ENCODE results near the gene DGKE. TPM values are rescaled to one million over a fixed set of nuclear protein-coding genes. Genes with fewer than 3 reads are reported as not detected.

The DGKE gene
- total RNA-seq, 1 donor from 2014 or later = 8.4 TPM

- no peaks in the 10 kb centered on the region for H3K27me3 ChIP-seq (ENCODE audit: control insufficient read depth, insufficient read depth, low read length)
- no peak for TF ChIP-seq CTCF (IDR thresholded peaks at IDR 0.05; ENCODE audit: insufficient read depth, low read length, severe bottlenecking)
- DNase-seq (ENCODE audit: low read depth) (peak; percentile 54), FAIRE-seq (no peak)
- H3K4me3 ChIP-seq (ENCODE audit: low read depth, low read length) = no peak overlapping the region
- H3K36me3 ChIP-seq (ENCODE audit: control insufficient read depth, insufficient read depth, low read length) = no peaks in the 10 kb centered on the region
Observed at GRCh38 chr17:56867948-56868376, 34.0 kb downstream of the DGKE start.

- no peaks in the 10 kb centered on the region for H3K27me3 ChIP-seq (ENCODE audit: control insufficient read depth, insufficient read depth, low read length)
- H3K36me3 ChIP-seq (ENCODE audit: control insufficient read depth, insufficient read depth, low read length) = no peaks in the 10 kb centered on the region
- no peak for DNase-seq (ENCODE audit: low read depth)
- TF ChIP-seq CTCF (IDR thresholded peaks at IDR 0.05; ENCODE audit: insufficient read depth, low read length, severe bottlenecking) = no peak
- FAIRE-seq = no peak
- no peak overlapping the region for H3K4me3 ChIP-seq (ENCODE audit: low read depth, low read length)
Observed at GRCh38 chr17:56868716-56869115, 34.8 kb downstream of the DGKE start.

- FAIRE-seq (no peak), DNase-seq (ENCODE audit: low read depth) (no peak)
- Histone ChIP-seq H3K4me3 (ENCODE audit: low read depth, low read length) (no peak overlapping the region), H3K36me3 (ENCODE audit: control insufficient read depth, insufficient read depth, low read length) (no peaks in the 10 kb centered on the region), H3K27me3 (ENCODE audit: control insufficient read depth, insufficient read depth, low read length) (no peaks in the 10 kb centered on the region)
- TF ChIP-seq CTCF (IDR thresholded peaks at IDR 0.05; ENCODE audit: insufficient read depth, low read length, severe bottlenecking) = no peak
Observed at GRCh38 chr17:56870081-56870651, 36.2 kb downstream of the DGKE start.

GRCh38 chr17:56876766-56877179 is 42.8 kb downstream of the DGKE start:
- no peak overlapping the region for H3K4me3 ChIP-seq (ENCODE audit: low read depth, low read length)
- DNase-seq (ENCODE audit: low read depth) = no peak
- no peak for TF ChIP-seq CTCF (IDR thresholded peaks at IDR 0.05; ENCODE audit: insufficient read depth, low read length, severe bottlenecking)
- H3K27me3 ChIP-seq (ENCODE audit: control insufficient read depth, insufficient read depth, low read length) = no peaks in the 10 kb centered on the region
- no peak for FAIRE-seq
- H3K36me3 ChIP-seq (ENCODE audit: control insufficient read depth, insufficient read depth, low read length) = no peaks in the 10 kb centered on the region

GRCh38 chr17:56879280-56879679 is 45.3 kb downstream of the DGKE start:
- TF ChIP-seq CTCF (IDR thresholded peaks at IDR 0.05; ENCODE audit: insufficient read depth, low read length, severe bottlenecking) = no peak
- H3K27me3 ChIP-seq (ENCODE audit: control insufficient read depth, insufficient read depth, low read length) = no peaks in the 10 kb centered on the region
- no peak overlapping the region for H3K4me3 ChIP-seq (ENCODE audit: low read depth, low read length)
- DNase-seq (ENCODE audit: low read depth) (no peak), FAIRE-seq (no peak)
- no peaks in the 10 kb centered on the region for H3K36me3 ChIP-seq (ENCODE audit: control insufficient read depth, insufficient read depth, low read length)

GRCh38 chr17:56880133-56880532 is 46.2 kb downstream of the DGKE start:
- Histone ChIP-seq H3K4me3 (ENCODE audit: low read depth, low read length) (no peak overlapping the region), H3K27me3 (ENCODE audit: control insufficient read depth, insufficient read depth, low read length) (no peaks in the 10 kb centered on the region), H3K36me3 (ENCODE audit: control insufficient read depth, insufficient read depth, low read length) (no peaks in the 10 kb centered on the region)
- FAIRE-seq (no peak), DNase-seq (ENCODE audit: low read depth) (no peak)
- TF ChIP-seq CTCF (IDR thresholded peaks at IDR 0.05; ENCODE audit: insufficient read depth, low read length, severe bottlenecking) = no peak

All from bronchial epithelial cell (primary cell).